Measurements from ENCODE around the gene ZCRB1. TPM values are rescaled to one million over a fixed set of nuclear protein-coding genes. Genes with fewer than 3 reads are reported as not detected.

ZCRB1 gene
- polyA plus RNA-seq, 2 of the 4 experiments (the other 2 are of a cell fraction), result 62.7 to 93.0 TPM

GRCh38 chr12:42364692-42365091 lies 38.8 kb upstream of the ZCRB1 start:
- TF ChIP-seq KDM1A (IDR thresholded peaks at IDR 0.05; ENCODE audit: low read depth) (no peak), SREBF2 (IDR thresholded peaks at IDR 0.05) (no peak), BHLHE40 (IDR thresholded peaks at IDR 0.05; ENCODE audit: low read depth, low read length) (no peak), CBX8 (IDR thresholded peaks at IDR 0.05) (no peak), POLR2AphosphoS2 (conservative IDR thresholded peaks at IDR 0.05; ENCODE audit: low read length) (no peak), NFE2L2 (conservative IDR thresholded peaks at IDR 0.05; ENCODE audit: low read length) (no peak), RAD21 (conservative IDR thresholded peaks at IDR 0.05 in 1 of 2, IDR thresholded peaks at IDR 0.05 in 1 of 2) (no peak), ESRRA (IDR thresholded peaks at IDR 0.05; ENCODE audit: borderline replicate concordance, low read length) (no peak), GATA3 (IDR thresholded peaks at IDR 0.05; ENCODE audit: borderline replicate concordance) (no peak), USF2 (IDR thresholded peaks at IDR 0.05) (no peak), ZC3H11A (IDR thresholded peaks at IDR 0.05) (no peak), ZNF302 (CRISPR knock-in tag; IDR thresholded peaks at IDR 0.05) (no peak), CEBPB (IDR thresholded peaks at IDR 0.05) (no peak)
- DNase-seq (ENCODE audit: low read depth in 1 of 2, low spot score in 1 of 2) (no peak), ATAC-seq (no peak), FAIRE-seq (no peak)
- Histone ChIP-seq H3K27ac (no peak overlapping the region), H3K9me3 (no peaks in the 10 kb centered on the region), H3K4me2 (no peak overlapping the region), H3K4me3 (no peak overlapping the region), H3K4me1 (no peaks in the 10 kb centered on the region)
- ChIA-PET CTCF (interaction anchor here (0.6 to 2.3 kb wide), 4 partner anchors 7 to 270 kb away, joined by 3 to 7 read pairs (median 4); no protein-coding TSS in a partner anchor), POLR2A (no interaction called here)
- WGBS (ENCODE audit: missing lambda C conversion rate), result 76% methylated on average over 9 of the region's 9 CpGs

GRCh38 chr12:42362647-42363260 lies 36.9 kb upstream of the ZCRB1 start:
- ATAC-seq, result no peak
- Histone ChIP-seq H3K4me1 (no peaks in the 10 kb centered on the region), H3K9me3 (no peaks in the 10 kb centered on the region), H3K27ac (no peak overlapping the region), H3K4me3 (no peak overlapping the region), H3K4me2 (no peak overlapping the region)
- ChIA-PET POLR2A (no interaction called here), CTCF (interaction anchor here (2.3 kb wide), 1 partner anchor 9 kb away, joined by 7 read pairs; no protein-coding TSS in a partner anchor)
- DNase-seq (ENCODE audit: low read depth in 1 of 2, low spot score in 1 of 2), result no peak
- TF ChIP-seq MAZ (IDR thresholded peaks at IDR 0.05; ENCODE audit: borderline replicate concordance, low read depth, low read length), result no peak
- no peak for TF ChIP-seq ZFP36 (IDR thresholded peaks at IDR 0.05; ENCODE audit: borderline replicate concordance, partially characterized antibody)
- no peak for TF ChIP-seq MYC (IDR thresholded peaks at IDR 0.05; ENCODE audit: borderline replicate concordance, low read length)
- TF ChIP-seq NPAS2 (CRISPR knock-in tag; IDR thresholded peaks at IDR 0.05; ENCODE audit: borderline replicate concordance), result no peak
- TF ChIP-seq FOXS1 (CRISPR knock-in tag; IDR thresholded peaks at IDR 0.05), result no peak
- TF ChIP-seq KDM5A (IDR thresholded peaks at IDR 0.05), result no peak
- no peak for TF ChIP-seq TFCP2L1 (CRISPR knock-in tag; IDR thresholded peaks at IDR 0.05)
- no peak for TF ChIP-seq TP53 (CRISPR knock-in tag; IDR thresholded peaks at IDR 0.05)
- no peak for TF ChIP-seq RNF2 (IDR thresholded peaks at IDR 0.05; ENCODE audit: borderline replicate concordance, low read depth)
- no peak for TF ChIP-seq POLR2A (IDR thresholded peaks at IDR 0.05; ENCODE audit: low read length)
- TF ChIP-seq SMC3 (IDR thresholded peaks at IDR 0.05), result no peak
- no peak for FAIRE-seq

- WGBS (ENCODE audit: missing lambda C conversion rate), result 82% methylated on average over 4 of the region's 4 CpGs
- CTCF ChIA-PET, result interaction anchor here (2.0 to 2.3 kb wide), 2 partner anchors 10 kb away, joined by 7 to 11 read pairs; no protein-coding TSS in a partner anchor
- no peak for ATAC-seq
- no peaks in the 10 kb centered on the region for H3K4me1 ChIP-seq
- H3K4me2 ChIP-seq, result no peak overlapping the region
- H3K9me3 ChIP-seq, result no peaks in the 10 kb centered on the region
- no peak for FAIRE-seq
- no peak for DNase-seq (ENCODE audit: low read depth in 1 of 2, low spot score in 1 of 2)
- POLR2A ChIA-PET, result no interaction called here
- no peak overlapping the region for H3K4me3 ChIP-seq
- H3K27ac ChIP-seq, result no peak overlapping the region
- TF ChIP-seq TP53 (CRISPR knock-in tag; IDR thresholded peaks at IDR 0.05) (no peak), PHF8 (IDR thresholded peaks at IDR 0.05; ENCODE audit: borderline replicate concordance, low read depth) (no peak), POLR2AphosphoS2 (conservative IDR thresholded peaks at IDR 0.05; ENCODE audit: low read length) (no peak), ZSCAN20 (CRISPR knock-in tag; IDR thresholded peaks at IDR 0.05) (no peak), HOXA7 (CRISPR knock-in tag; IDR thresholded peaks at IDR 0.05) (no peak), ESRRA (IDR thresholded peaks at IDR 0.05; ENCODE audit: borderline replicate concordance, low read length) (no peak), SREBF2 (IDR thresholded peaks at IDR 0.05) (no peak), HDAC2 (IDR thresholded peaks at IDR 0.05) (no peak), MAFK (IDR thresholded peaks at IDR 0.05; ENCODE audit: partially characterized antibody) (no peak), RNF2 (IDR thresholded peaks at IDR 0.05; ENCODE audit: borderline replicate concordance, low read depth) (no peak), MAZ (IDR thresholded peaks at IDR 0.05; ENCODE audit: borderline replicate concordance, low read depth, low read length) (no peak), RFX5 (IDR thresholded peaks at IDR 0.05) (no peak), CTCF (IDR thresholded peaks at IDR 0.05) (no peak), ATOH8 (CRISPR knock-in tag; IDR thresholded peaks at IDR 0.05; ENCODE audit: low read depth) (no peak)
These were observed 36.2 kb upstream of the ZCRB1 start for GRCh38 chr12:42361909-42362646.

Measured in A549 (cell line).